SIG-M5 treated with dmso at 0.1 percent for 504 hours (cell line): ENCODE measurements around the gene EEF2.
"Not testable (repeated sequence)": the region's sequence is repeated elsewhere in the genome, so short reads cannot be mapped to it uniquely, and the experiment has no call there.

Experiments used
- DNase-seq: peaks from one replicate; lab custom pipeline; 2025; ENCODE audit not compliant: unreplicated experiment; lab: John Stamatoyannopoulos, UW

The EEF2 gene

DNA sequence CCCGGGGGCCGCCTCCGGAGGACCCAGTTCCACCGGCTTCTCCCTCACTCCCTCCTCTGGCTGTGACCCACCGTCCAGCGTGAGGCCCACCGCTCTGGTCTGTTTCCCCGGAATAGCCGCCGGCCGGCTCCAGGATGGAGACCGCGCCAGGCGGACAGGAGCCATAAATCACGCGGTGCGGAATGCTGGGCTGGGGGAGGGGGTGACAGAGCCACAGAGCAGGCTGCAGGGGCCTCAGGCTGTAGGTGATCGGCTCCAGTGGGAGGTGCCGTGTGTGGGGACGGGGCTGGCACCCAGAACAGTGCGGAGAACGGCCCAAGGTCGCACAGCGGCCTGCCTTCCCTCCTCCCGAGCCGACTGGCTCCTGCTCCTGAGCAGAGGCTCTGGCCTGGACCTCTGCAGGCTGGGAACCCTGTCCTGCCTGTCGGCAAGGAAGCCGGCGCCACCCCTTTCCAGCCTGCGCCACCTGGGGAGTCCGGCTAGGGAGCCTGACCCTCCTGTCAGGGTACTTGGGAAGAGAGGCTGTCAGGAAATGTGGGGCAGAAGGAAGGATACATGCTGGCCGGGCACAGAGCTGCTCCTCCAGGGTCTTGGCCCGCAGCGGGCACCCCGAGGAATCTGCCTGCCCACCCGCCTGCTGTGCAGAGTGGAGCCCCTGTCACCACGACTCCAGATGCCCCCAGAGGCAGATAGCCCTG lies 30.6 kb upstream of the EEF2 start:
- no peak for DNase-seq

DNA sequence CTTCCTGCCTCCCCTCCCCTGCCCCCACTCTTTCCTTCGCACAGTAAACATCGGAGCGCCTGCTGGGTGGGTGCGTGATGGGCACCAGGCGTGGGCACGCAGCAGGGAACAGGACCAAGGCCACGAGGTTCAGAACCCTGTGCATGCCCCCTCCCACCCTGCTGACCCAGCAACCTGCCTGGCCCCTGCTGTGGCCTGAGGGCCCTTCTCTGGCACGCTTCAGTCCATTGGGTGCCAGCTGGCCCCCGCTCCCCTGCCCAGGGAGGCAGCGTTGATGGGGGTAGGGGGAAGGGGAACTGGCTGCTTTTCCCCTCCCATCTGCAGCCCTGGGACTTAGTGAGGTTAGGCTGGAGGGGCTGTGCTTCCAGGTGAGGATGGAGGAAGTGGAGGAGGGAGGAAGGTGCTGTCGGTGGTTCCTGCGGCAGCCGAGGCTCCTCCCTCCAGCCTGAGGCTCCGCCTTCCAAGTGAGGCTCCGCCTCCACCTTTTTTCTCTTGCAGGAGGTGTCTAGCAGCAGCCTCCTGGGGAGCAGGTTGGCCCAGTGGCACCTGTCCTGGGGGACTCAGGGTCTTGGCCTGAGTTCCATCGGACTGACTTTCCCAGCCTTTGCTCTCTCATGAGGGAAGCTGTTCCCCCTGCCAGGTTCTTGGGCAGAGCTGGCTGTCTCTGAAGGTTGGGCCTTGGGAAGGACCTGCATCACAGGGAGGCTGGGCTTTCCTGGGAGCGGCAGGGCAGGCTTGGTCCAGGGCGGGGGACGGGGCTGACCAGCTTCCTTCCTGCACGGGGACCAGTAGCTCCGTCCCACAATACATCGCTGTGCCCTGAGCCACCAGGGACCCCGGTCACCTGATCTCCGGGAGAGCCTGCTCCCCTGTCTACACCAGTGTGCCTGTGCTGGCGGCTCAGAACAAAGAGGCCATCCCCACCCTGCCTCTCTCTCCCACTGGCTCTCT lies 29.6 kb upstream of the EEF2 start:
- no peak for DNase-seq

DNA sequence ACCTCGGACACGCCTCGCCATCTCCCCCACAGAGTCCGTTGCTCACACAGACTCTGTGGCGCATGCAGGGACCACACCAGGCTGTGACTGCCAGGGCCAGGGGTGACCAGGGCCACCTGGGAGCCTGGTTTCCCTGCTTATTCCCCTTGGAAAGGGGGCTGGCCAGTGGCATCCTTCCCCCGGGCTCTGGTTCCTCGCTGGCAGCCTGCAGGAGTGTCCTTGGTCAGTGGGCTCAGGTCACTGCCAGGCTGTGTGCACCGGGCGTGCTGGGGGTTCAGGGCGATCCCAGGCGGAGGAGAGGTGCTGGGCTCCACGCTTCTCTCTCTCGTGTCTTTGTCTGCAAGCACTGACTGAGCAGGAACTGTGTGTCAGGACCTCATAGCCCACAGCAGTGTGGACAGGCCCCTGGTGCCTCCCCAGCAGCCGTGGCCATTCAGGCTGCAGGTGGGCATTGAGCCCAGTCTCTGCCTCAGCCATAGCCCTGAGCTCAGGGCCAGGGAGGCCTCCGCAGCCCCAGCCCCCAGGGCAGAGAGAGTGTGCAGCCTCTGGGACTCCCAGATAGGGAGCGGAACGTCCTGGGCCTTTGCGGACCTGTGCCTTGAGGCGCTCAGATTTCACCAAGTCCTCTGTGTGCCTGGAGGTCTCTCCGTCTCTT lies 28.8 kb upstream of the EEF2 start:
- DNase-seq, result no peak

DNA sequence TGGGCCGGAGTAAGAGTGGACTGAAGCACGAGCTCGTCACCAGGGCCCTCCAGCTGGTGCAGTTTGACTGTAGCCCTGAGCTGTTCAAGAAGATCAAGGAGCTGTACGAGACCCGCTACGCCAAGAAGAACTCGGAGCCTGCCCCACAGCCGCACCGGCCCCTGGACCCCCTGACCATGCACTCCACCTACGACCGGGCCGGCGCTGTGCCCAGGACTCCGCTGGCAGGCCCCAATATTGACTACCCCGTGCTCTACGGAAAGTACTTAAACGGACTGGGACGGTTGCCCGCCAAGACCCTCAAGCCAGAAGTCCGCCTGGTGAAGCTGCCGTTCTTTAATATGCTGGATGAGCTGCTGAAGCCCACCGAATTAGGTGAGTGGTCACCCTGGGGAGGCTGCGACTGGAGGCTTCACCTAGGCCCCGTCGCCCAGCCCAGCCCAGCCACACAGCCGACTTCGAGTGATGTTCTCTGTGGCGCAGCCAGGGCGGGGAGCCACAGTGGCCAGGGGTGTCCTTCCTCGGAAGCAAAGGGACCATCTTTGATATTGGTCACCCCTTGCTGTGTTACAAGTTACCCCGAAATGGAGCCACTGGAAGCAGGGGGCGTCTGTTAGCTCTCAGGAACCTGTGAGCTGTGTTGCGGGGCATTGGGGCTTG lies 27.8 kb upstream of the EEF2 start:
- DNase-seq, result no peak

DNA sequence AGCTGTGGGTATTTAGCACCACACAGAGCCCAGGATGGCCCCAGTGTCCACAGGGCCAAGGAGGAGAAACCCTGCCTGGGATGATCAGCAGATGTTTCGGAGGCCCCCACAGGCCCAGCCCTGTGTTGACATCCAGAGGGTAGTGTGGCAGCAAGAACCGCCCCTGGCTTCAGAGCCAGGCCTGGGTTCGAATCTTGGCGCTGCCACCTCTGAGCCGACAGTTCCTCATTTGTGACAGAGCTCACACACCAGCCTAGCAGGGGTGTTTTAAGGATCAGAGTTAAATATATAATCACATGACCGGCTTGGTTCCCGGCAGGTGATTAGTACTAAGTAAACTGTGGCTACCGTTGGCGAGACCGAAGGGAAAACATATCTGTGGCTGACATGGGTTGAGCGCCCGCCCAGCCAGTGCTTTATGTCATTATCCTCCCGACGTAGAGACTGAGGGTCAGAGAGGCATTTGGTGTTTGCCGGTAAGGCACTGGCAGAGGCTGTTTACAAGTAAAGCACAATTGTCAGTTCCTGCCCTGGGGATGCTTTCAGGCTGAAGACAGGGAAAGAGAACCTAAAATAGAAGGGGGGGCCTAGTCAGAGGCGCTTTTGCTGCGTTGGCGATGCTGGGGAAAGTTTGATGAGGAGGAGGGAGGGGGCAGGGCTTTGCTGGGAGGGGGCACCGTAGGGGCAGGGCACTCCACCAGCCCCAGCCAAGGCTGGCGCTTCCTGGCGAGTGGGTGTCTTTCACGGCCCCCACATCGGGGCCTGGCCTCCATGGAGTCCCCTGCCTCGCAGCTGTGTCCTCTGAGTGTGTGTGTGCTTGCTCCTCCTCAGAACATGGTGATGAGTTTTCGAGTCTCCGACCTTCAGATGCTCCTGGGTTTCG lies 27.1 kb upstream of the EEF2 start:
- no peak for DNase-seq

DNA sequence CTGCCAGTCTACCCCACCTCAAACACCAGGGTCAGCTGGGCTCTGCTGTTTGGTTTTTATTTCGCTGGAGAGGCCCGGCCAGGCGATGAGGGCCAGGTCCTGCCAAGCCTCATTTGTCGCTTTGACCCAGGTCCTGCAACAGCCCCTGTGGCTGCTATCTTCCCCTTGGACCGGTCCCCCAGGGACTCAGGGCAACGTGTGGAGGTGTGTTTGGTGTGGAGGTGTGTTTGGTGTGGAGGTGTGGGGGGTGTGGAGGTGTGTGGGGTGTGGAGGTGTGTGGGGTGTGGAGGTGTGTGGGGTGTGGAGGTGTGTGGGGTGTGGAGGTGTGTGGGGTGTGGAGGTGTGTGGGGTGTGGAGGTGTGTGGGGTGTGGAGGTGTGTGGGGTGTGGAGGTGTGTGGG lies 26.2 kb upstream of the EEF2 start:
- DNase-seq, result not testable (repeated sequence)

DNA sequence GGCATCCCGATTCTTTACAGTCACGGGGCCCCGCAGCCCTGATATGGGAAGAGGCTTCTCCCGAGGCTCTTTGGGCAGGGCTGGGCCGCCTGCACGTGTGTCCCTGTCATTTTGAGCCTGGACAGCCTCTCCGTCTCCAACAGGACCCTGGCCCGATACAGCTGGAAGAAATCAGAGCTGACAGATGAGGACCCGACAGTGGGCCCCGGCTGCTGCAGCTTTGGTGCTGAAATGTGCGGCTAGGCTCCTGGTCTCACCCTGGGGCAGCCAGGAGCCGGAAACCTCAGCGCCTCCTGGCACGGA lies 25.5 kb upstream of the EEF2 start:
- DNase-seq, result no peak

DNA sequence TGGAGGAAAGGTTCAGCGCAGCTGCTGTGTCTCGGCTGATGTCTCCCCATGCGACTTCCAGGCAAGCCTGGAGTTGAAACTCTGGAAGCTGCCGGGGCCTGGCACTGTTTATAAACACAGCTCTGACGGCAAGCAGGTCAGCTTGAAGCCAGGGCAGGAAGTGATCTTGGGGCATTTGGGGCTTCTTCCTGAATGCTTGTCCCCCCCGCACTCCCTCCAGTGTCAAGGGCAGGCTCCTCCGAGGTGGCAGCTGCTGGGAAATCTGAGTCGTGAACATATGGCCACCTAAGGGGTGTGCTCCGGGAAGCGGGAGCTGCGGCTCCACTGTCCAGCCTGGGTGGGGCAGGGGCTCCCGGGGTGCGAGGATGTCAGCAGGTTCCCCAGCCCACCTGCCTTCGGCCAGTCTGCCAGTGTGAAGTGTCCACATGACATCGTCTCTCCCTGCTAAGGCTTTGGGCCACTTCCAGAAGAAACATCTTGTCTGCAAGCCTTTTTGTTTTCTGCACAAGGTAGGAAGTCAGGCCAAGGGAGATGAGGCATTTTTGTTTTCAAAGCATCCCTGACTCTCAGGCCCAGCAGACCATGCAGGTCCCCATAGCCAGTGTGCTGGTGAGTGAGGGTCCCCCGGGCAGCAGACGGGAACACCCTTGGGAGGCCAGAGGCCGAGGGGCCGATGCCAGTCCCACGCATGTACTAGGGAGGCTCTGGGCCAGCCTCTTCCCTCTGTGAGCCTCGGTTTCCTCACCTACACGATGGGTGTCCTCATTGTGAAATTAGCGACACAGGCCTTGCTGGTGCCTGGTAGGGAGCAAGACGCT lies 24.9 kb upstream of the EEF2 start:
- no peak for DNase-seq

DNA sequence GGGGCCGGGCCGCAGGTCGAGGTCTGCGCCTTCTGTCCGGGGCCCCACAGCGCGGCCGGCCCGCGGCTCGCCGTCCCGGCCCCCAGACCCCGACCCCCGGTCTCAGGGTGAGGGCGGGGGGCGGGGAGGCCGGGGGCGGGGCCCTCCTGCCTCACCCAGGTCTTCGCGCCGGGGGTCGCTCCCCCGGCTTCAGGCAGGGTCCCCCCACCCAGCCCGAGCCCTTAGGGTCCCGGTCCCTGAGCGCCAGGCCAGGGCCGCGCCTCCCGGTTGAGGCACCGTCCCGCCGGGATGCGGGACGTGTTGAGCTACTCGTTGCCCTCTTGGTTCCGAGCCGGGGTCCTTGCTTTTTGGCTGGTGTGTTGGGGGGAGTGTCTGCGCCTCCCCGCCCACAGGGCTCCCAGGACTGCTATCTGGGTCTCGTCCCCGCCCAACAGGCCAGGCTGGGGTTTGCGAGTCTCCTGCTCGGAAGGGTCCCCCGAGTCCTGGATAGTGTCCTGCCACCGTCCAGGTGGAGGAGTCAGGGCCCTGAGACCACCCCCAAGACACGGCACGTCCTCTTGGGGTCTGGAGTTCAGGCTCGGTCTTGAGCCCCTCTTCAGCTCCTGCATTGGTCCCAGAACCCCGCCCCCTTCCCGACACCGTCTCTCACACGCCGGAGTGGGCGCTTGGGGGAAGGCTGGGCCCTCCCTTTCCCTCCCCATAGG lies 22.7 kb upstream of the EEF2 start:
- DNase-seq, result peak; percentile 10

DNA sequence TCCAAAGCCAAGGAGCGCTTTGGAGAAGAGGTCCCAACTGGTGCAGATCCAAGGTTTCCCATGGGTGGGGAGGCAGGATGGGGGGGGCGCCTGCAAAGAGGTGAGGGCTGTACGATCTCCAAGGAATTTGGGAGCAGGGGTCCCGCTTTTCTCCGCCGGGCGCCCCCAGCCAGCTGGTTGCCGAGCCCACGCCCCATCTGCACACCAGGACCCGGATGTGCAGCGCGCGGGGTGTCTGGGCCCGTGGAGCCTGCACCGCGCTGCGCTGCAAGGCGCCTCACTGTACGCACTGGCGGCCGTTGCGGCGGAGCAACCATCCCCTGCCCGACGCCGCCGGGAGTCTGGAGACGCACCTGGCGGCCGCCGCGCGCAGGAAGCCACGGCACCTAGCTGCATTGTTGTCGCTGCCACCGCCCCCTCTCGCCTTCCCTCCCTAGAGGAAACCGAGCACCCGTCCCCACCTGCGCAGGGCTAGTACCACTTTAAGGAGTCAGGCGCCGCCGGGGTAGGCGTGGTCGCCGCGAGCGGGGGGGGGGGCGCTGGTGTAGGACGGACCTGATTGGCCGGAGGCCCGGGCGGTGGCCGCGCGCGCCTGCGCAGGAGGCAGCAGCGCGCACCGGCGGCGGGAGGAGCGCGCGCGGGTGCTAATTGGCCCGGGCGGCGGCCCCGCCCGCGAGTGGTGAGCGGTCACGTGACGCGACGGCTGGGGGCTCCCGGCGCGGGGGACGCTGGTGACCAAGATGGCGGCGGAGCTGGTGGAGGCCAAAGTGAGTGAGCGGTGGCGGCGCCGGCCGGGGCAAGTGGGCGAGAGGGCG lies 22.0 kb upstream of the EEF2 start, which contains the start of gene PIAS4:
TSS of gene PIAS4 (plus strand) at position 716 of the 815 bp plus-strand sequence. CDS start at position 741, 25 bp downstream.
- peak; percentile 84 for DNase-seq

DNA sequence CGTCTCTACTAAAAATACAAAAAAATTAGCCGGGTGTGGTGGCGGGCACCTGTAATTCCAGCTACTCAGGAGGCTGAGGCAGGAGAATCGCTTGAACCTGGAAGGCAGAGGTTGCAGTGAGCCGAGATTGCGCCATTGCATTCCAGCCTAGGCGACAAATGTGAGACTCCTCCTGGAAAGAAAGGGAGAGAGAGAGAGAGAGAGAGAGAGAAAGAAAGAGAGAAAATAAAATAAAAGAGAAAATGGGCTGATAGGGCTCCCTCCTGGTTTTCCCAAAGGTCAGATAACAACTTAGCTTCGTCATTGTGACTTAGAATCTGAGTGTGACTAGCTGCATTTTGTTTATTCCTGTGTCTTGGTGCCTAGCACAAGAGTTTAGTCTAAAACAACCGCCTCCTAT lies 20.2 kb upstream of the EEF2 start:
- not testable (repeated sequence) for DNase-seq

DNA sequence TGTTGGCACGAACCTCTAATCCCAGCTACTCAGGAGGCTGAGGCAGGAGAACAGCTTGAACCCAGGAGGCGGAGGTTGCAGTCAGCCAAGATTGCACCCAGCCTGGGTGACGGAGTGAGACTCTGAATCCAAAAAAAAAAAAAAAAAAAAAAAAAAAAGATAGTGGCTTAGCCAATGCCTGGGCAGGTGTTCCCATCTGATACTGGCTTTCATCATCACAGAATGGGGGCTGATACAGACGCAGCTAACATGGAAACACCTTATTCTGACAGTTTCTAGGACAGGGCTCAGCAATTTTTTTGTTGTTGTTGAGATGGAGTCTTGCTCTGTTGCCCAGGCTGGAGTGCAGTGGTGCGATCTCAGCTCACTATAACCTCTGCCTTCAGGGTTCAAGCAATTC lies 15.5 kb upstream of the EEF2 start:
- not testable (repeated sequence) for DNase-seq

DNA sequence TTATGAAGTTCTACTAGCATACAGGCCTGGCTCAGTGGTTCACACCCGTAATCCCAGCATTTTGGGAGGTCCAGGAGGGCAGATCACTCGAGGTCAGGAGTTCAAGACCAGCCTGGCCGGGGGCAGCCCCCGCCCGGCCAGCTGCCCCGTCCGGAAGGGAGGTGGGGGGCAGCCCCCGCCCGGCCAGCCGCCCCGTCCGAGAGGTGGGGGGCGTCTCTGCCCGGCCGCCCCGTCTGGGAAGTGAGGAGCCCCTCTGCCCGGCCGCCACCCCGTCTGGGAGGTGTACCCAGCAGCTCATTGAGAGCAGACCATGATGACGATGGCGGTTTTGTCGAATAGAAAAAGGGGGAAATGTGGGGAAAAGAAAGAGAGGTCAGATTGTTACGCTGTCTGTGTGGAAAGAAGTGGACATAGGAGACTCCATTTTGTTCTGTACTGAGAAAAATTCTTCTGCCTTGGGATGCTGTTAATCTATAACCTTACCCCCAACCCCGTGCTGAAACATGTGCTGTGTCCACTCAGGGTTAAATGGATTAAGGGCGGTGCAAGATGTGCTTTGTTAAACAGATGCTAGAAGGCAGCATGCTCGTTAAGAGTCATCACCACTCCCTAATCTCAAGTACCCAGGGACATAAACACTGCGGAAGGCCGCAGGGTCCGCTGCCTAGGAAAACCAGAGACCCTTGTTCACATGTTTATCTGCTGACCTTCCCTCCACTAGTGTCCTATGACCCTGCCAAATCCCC lies 13.6 kb upstream of the EEF2 start:
- DNase-seq, result not testable (repeated sequence)

DNA sequence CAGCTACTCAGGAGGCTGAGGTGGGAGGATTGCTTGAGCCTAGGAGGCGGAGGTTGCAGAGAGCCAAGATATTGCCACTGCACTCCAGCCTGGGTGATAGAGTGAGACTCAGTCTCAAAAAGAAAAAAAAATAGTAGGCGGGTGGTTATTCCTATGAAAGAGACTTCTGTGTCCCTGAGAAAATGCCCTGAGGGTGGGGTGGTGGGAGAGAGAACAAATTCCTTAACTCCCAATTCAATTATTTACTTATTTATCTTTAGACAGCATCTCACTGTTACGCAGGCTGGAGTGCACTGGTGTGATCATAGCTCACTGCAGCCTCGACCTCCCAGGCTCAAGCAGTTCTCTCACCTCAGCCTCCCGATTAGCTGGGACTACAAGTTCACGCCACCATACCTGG lies 10.3 kb upstream of the EEF2 start:
- DNase-seq, result no peak

DNA sequence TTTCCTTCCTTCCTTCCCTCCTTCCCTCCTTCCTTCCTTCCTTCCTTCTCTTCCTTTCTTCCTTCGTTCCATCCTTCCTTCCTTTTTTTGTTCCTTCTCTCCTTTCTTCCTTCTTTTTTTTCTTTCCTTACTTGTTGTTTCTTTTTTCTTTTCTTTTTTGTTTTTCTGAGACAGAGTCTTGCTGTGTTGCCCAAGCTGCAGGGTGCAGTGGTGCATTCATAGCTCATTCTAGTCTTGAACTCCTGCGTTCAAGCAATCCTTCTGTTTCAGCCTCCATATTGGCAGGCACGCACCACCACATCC lies 5.5 kb upstream of the EEF2 start:
- DNase-seq, result no peak

DNA sequence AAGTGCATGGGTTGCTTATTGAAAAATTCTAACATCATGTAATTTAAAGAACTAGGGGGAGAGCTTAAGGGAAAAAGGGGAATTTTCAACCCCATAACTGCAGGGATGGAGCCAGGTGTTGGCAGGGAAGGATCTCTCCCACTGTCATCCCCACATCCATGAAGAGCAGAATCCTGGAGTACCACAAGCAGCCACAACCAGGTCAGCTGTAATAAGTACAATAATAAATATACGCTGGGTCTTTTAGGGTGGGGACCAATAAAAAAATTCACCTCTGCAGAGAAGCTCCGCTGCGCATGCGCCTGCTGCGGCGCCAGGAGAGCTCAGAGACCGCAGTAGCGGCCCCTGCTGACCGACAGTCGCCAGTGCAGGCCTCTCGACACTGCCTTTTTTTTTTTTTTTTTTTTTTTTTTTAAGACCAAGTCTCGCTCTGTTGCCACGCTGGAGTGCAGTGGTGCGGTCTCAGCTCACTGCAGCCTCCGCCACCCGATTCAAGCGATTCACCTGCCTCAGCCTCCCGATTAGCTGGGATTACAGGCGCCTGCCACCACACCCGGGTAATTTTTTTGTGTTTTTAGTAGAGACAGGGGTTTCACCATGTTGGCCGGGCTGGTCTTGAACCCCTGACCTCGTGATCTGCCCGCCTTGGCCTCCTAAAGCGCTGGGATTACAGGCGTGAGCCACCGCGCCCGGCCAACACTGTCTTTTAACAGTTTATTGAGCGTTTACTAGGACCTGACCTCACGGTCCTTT lies 2.5 kb upstream of the EEF2 start:
- peak; percentile 74 for DNase-seq
